ENCODE data around the gene ZBTB7C. TPM values are rescaled to one million over a fixed set of nuclear protein-coding genes. Genes with fewer than 3 reads are reported as not detected.
A peak's percentile ranks its signal among the peaks of the same experiment; 100 is the strongest.

Gene ZBTB7C
- not detected in 2 replicates for total RNA-seq

DNA sequence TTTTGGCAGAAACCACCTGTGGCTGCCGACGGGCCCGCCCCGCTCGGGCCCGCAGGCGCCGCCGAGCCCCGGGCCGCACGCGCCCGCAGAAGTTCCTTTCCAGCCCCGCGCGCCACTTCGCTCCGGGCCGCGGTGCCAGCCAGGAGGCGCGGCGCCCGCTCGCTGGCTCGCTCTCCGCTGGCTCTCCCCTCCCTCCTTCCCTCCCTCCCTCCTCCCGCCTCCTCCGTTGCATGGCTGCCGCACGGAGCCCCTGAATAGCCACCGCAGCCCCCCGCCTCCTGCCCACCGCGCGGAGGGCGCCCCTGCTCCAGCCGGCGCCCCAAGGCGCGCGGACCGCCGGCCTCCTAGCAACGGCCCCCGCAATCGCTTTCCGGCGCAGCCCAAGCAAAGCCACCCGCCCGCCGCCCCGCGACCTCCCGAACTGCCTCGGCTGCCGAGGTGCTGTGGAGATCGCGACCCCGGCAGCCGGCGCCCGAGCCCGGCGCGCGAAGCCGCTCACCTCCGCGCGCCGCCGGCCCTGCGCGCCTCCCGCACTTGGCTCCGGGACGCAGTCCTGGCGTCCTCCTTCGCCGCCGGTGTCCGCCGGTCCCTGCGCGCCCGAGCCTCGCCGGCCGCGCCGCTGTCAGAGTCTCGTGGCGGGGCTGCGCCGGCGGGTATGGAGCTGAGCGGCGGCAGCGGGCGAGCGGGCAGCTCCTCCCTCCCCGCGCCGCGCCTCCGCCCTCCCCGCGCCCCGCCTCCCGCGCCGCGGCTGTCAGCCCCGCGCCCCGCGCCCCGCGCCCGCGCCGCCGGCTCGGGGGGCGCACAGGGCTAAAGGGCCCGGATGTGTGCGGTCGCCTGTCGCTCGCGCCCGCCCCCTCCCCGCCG, at the start of gene ZBTB7C:
Gene ZBTB7C, minus strand, starts transcription at position 657 of the 864 bp plus-strand sequence.
- DNase-seq (ENCODE audit: low read depth) = peak; percentile 18
- TF ChIP-seq, protein P1, sequence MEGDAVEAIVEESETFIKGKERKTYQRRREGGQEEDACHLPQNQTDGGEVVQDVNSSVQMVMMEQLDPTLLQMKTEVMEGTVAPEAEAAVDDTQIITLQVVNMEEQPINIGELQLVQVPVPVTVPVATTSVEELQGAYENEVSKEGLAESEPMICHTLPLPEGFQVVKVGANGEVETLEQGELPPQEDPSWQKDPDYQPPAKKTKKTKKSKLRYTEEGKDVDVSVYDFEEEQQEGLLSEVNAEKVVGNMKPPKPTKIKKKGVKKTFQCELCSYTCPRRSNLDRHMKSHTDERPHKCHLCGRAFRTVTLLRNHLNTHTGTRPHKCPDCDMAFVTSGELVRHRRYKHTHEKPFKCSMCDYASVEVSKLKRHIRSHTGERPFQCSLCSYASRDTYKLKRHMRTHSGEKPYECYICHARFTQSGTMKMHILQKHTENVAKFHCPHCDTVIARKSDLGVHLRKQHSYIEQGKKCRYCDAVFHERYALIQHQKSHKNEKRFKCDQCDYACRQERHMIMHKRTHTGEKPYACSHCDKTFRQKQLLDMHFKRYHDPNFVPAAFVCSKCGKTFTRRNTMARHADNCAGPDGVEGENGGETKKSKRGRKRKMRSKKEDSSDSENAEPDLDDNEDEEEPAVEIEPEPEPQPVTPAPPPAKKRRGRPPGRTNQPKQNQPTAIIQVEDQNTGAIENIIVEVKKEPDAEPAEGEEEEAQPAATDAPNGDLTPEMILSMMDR (IDR thresholded peaks at IDR 0.05; ENCODE audit: insufficient read depth, low read depth, low read length) = no peak
- peak within 1 kb of the TSS; percentile 76 for H3K4me3 ChIP-seq (ENCODE audit: low read depth, low read length)

DNA sequence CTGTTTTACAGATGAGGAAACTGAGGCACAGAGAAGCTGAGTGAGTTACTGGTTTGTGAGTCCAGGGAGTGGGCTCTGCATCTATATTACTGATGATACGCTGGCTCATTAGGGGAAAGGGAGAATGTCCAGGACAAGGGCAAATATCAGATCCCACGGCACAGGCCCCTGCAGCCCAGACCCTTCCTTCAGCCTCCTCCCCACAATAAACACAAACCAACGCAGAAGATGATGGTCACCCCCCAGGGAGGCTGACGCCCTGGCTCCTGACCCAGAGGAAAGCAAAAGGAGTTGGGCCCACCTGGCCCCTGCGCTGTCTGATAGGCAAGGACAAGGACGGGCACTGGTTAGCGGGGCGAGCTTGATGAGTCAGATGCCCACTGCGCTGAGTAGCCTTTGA, 47.7 kb upstream of the ZBTB7C start:
- TF ChIP-seq, protein P1 (IDR thresholded peaks at IDR 0.05; ENCODE audit: insufficient read depth, low read depth, low read length) = no peak
- H3K4me3 ChIP-seq (ENCODE audit: low read depth, low read length) = no peak overlapping the region
- no peak for DNase-seq (ENCODE audit: low read depth)

DNA sequence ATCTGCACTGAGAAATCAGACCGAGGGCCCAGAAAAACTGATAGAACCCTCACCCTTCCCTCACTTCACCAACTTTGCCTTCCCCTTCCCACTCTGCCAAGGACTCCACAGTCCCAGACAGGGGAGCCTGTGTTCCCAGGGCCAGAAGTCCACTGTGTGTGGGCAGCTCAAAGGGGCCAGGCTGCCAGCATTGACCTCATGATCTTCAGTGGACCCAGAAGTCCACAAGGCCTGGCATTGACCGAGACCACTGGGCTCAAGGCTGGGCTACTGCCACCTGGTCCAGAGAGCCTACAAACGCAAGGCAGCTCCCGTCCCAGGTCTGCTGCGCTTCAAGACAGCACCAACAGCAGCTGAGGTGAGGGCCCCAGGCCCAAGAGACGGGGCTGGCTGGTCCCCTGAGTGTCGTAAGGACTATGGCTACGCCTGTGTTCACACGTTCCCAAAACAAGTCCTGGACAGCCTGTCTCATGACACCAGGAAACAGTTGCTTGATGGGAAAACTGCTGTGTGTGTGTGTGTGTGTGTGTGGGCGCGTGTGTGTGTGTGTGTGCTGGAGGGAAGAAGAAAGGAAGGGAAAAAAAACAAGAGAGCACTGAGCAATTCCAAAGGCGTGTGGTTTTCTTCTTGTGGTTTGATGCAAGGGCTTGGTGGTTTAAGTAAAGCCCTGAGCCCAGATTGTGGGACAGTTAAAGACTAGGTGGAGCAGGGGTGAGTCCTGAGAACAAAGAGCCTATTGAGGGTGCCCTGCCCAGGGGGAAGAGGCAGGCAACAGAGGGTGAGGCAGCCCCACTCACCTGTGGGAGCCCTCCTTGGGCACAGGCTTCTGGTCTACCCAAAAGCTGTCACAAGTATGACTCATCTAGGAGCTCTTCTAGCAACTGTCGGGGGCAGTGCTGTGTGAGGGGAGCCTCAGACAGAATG, 46.6 kb upstream of the ZBTB7C start:
- DNase-seq (ENCODE audit: low read depth) = peak; percentile 91
- TF ChIP-seq, protein P1 (IDR thresholded peaks at IDR 0.05; ENCODE audit: insufficient read depth, low read depth, low read length) = no peak
- no peak overlapping the region for H3K4me3 ChIP-seq (ENCODE audit: low read depth, low read length)

DNA sequence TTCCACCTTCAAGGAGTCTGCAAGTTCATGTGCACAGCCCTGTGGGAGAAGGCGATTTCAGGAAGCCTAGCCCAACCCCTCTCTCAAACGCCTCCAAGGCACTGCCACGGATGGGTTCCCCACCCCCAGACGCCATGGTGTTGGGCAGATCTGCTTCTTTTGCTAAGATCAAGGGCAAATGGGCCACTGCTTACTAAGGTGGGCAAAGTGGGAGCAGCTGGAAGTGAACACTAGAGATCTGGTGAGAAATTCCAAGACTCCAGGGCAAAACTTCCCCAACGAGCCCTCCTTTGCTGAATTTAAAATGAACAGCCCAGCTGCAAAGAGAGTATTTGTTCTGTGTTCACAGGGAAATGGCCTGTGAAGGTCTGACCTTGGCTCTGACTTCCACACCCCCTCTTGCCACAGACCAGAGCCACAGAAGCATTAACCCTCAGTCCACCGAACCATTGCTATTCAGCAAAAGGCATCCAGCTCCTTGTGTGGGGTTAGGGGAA, 45.1 kb upstream of the ZBTB7C start:
- no peak overlapping the region for H3K4me3 ChIP-seq (ENCODE audit: low read depth, low read length)
- TF ChIP-seq, protein P1 (IDR thresholded peaks at IDR 0.05; ENCODE audit: insufficient read depth, low read depth, low read length) = no peak
- DNase-seq (ENCODE audit: low read depth) = no peak

DNA sequence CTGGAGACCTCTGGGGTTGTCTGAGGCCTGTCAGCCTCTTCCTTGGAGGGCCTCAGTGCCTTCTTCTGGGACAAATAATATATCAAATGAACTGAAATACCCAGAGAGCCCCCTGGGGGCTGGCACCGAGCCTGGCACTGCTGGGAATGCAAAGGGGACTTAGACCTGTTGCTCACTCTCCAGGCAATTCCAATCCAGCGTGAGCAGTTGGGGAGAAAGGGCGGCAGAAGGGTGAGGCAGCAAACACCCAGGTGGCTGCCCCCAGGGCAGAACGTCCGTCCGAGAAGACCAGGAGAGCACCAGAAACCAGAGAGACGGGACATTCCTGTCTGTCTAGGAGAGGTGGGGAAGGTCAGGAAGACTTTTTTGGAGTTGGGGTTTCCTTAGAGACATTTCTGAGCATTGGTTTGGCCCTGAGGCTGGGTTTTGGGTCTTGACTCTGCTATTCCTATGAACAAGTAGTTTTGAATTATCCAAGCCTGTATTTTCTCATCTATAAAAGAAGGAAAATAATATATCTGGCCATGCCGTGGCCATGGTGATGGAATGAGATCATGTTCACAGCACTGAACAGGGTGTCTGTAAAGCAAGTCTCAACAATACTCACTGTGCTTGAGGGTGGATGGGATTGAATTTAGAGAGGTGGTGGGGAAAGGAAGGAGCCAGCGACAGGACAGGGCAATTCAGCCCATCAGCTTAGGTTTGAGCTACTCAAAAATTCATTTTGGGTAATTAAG, 44.3 kb upstream of the ZBTB7C start:
- no peak for DNase-seq (ENCODE audit: low read depth)
- TF ChIP-seq, protein P1 (IDR thresholded peaks at IDR 0.05; ENCODE audit: insufficient read depth, low read depth, low read length) = no peak
- no peak overlapping the region for H3K4me3 ChIP-seq (ENCODE audit: low read depth, low read length)

DNA sequence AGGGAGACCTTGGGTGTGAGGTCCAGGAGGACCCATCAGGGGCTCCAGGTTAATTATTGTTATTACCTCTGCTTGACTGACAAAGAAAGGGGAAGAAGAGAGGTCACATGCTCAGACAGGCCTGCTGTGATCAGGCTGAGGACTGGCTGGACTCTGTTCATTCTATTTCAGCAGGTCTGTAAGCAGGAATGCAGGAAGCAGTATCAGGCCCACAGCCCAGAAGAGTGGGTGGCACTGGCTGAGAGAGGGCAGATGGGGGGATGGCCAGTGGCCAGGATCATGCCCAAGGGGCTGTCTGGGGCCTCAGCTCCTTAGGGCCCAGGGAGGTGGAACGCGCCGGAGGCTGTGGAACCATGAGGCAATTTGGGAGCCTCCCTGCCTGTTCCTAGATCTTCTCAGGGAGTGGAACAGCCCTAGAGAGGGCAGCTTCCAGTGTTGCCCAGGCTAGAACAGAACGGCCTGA, 43.7 kb upstream of the ZBTB7C start:
- TF ChIP-seq, protein P1 (IDR thresholded peaks at IDR 0.05; ENCODE audit: insufficient read depth, low read depth, low read length) = no peak
- DNase-seq (ENCODE audit: low read depth) = no peak
- H3K4me3 ChIP-seq (ENCODE audit: low read depth, low read length) = no peak overlapping the region
